Measurements from ENCODE around the gene SIPA1L3. TPM values are rescaled to one million over a fixed set of nuclear protein-coding genes. Genes with fewer than 3 reads are reported as not detected.

The SIPA1L3 gene
- total RNA-seq, 1 donor from 2014 or later: 63.2 TPM

GRCh38 chr19:38145623-38146022 lies 238.6 kb downstream of the SIPA1L3 start:
- Histone ChIP-seq H3K36me3 (peaks cover 31% of the 10 kb centered on the region), H3K4me3 (no peak overlapping the region), H3K9me3 (no peaks in the 10 kb centered on the region), H3K27ac (no peak overlapping the region), H3K27me3 (ENCODE audit: low read depth) (no peaks in the 10 kb centered on the region), H3K4me1 (no peaks in the 10 kb centered on the region)
- DNase-seq (no peak), ATAC-seq (peak; percentile 43 to 68)
- intact Hi-C loops (cut with DNase I): no loop called here
- no peak for TF ChIP-seq CTCF (IDR thresholded peaks at IDR 0.05)

GRCh38 chr19:38148337-38148736 lies 241.3 kb downstream of the SIPA1L3 start:
- TF ChIP-seq CTCF (IDR thresholded peaks at IDR 0.05): no peak
- DNase-seq: no peak
- peaks cover 39% of the 10 kb centered on the region for H3K36me3 ChIP-seq

GRCh38 chr19:38149661-38150061 lies 242.7 kb downstream of the SIPA1L3 start:
- Histone ChIP-seq H3K4me1 (no peaks in the 10 kb centered on the region), H3K36me3 (peaks cover 41% of the 10 kb centered on the region), H3K27me3 (ENCODE audit: low read depth) (no peaks in the 10 kb centered on the region), H3K27ac (no peak overlapping the region), H3K9me3 (no peaks in the 10 kb centered on the region), H3K4me3 (no peak overlapping the region)
- ATAC-seq: peak in 1 of 2 donors; percentile 40
- DNase-seq: no peak
- intact Hi-C loops (cut with DNase I): no loop called here
- TF ChIP-seq CTCF (IDR thresholded peaks at IDR 0.05): no peak

More at GRCh38 chr19:38148337-38148736, 241.3 kb downstream of the SIPA1L3 start:
- Histone ChIP-seq H3K27me3 (ENCODE audit: low read depth) (no peaks in the 10 kb centered on the region), H3K9me3 (no peaks in the 10 kb centered on the region), H3K27ac (no peak overlapping the region), H3K4me1 (no peaks in the 10 kb centered on the region), H3K4me3 (no peak overlapping the region)
- intact Hi-C loops (cut with DNase I): no loop called here
- ATAC-seq: no peak

GRCh38 chr19:38151242-38151641 lies 244.2 kb downstream of the SIPA1L3 start:
- H3K27ac ChIP-seq: no peak overlapping the region
- H3K4me3 ChIP-seq: no peak overlapping the region
- H3K9me3 ChIP-seq: no peaks in the 10 kb centered on the region
- no peaks in the 10 kb centered on the region for H3K4me1 ChIP-seq
- intact Hi-C loops (cut with DNase I): no loop called here
- no peaks in the 10 kb centered on the region for H3K27me3 ChIP-seq (ENCODE audit: low read depth)
- no peak for TF ChIP-seq CTCF (IDR thresholded peaks at IDR 0.05)
- DNase-seq (no peak), ATAC-seq (no peak)
- H3K36me3 ChIP-seq: peaks cover 48% of the 10 kb centered on the region

- H3K36me3 ChIP-seq: peaks cover 52% of the 10 kb centered on the region
- intact Hi-C loops (cut with DNase I): no loop called here
- H3K27ac ChIP-seq: no peak overlapping the region
- no peaks in the 10 kb centered on the region for H3K4me1 ChIP-seq
- DNase-seq (no peak), ATAC-seq (no peak)
- no peak overlapping the region for H3K4me3 ChIP-seq
- H3K27me3 ChIP-seq (ENCODE audit: low read depth): no peaks in the 10 kb centered on the region
- TF ChIP-seq CTCF (IDR thresholded peaks at IDR 0.05): no peak
- no peaks in the 10 kb centered on the region for H3K9me3 ChIP-seq
These were observed 245.7 kb downstream of the SIPA1L3 start for GRCh38 chr19:38152461-38153379.
